B cell (primary cell): Measurements from ENCODE around the gene PRSS50. TPM values are rescaled to one million over a fixed set of nuclear protein-coding genes. Genes with fewer than 3 reads are reported as not detected.

Source experiments
- ATAC-seq: fragments of 200-7000 bp; cut with Tn5 transposase; one replicate; pipeline ENCODE4 v1.10.0; 2021; ENCODE audit warnings: low read depth, mild to moderate bottlenecking, moderate number of reproducible peaks, moderate library complexity
- CTCF ChIA-PET: fragments of 350-600 bp; sonication (Branson Sonifier 250); formaldehyde crosslinking; loops from one replicate; lab custom pipeline; 2021; ENCODE audit warnings: antibody characterized with exemption, inconsistent platforms; lab: Charles Lee
- POLR2A ChIA-PET: fragments of 350-600 bp; sonication (Branson Sonifier 250); formaldehyde crosslinking; loops from one replicate; lab custom pipeline; 2021; ENCODE audit warnings: antibody characterized with exemption; lab: Charles Lee
- DNase-seq: peaks from one replicate; pipeline ENCODE4 v3.0.0; 2013
- H2AFZ ChIP-seq: 2 replicates; pipeline ENCODE4 v1.6.1; 2012; ENCODE audit warnings: mild to moderate bottlenecking, low read depth, low read length; ENCODE audit not compliant: insufficient read depth, poor library complexity, severe bottlenecking
- H3K27ac ChIP-seq, 2 donors: 1 replicate in 1 of 2; 2 replicates in 1 of 2; pipeline ENCODE4 v1.5.1; 2012 to 2013; ENCODE audit warnings: low read length in 2 of 2, mild to moderate bottlenecking in 2 of 2, moderate library complexity in 1 of 2
- H3K27me3 ChIP-seq, 4 experiments: fragments of 200-600 bp in 1 of 4; sonication (generic) in 1 of 4; replicated peaks in 1 of 4; 1 replicate in 2 of 4; 2 replicates in 2 of 4; pipeline versions ENCODE4 v1.6.1 to v1.7.0; 2013 to 2016; ENCODE audit warnings: low read length in 3 of 4, mild to moderate bottlenecking in 2 of 4, mixed read lengths in 1 of 4, moderate library complexity in 1 of 4; ENCODE audit not compliant: insufficient read depth in 4 of 4, control insufficient read depth in 3 of 4; ENCODE audit errors: control extremely low read depth in 1 of 4
- H3K36me3 ChIP-seq, 2 experiments: replicated peaks in 1 of 2; 1 replicate in 1 of 2; 2 replicates in 1 of 2; pipeline versions ENCODE4 v1.6.1 to v1.7.1; 2013; ENCODE audit warnings: low read length in 1 of 2; ENCODE audit not compliant: insufficient read depth in 2 of 2, control insufficient read depth in 1 of 2; ENCODE audit errors: control extremely low read depth in 1 of 2, extremely low read depth in 1 of 2
- H3K4me1 ChIP-seq, 2 donors: fragments of 200-600 bp in 1 of 2; sonication (generic) in 1 of 2; 1 replicate in 1 of 2; 2 replicates in 1 of 2; pipeline versions ENCODE4 v1.5.1 to v1.6.1; 2013 to 2017; ENCODE audit warnings: low read length in 2 of 2; ENCODE audit not compliant: control insufficient read depth in 2 of 2, insufficient read depth in 2 of 2
- H3K4me2 ChIP-seq: replicated peaks from 2 replicates; pipeline ENCODE3; 2012; ENCODE audit warnings: mild to moderate bottlenecking, low read depth, low read length; ENCODE audit not compliant: poor library complexity, severe bottlenecking
- H3K4me3 ChIP-seq, 5 experiments: fragments of 200-600 bp in 1 of 5; sonication (generic) in 1 of 5; 1 replicate in 3 of 5; 2 replicates in 2 of 5; pipeline versions ENCODE4 v1.5.1 to v1.7.0; 2011 to 2016; ENCODE audit warnings: low read length in 4 of 5, mild to moderate bottlenecking in 4 of 5, low read depth in 2 of 5, control low read depth in 1 of 5, moderate library complexity in 1 of 5; ENCODE audit not compliant: insufficient read depth in 1 of 5; ENCODE audit errors: control extremely low read depth in 1 of 5, extremely low read depth in 1 of 5
- H3K79me2 ChIP-seq: fragments of 200-600 bp; sonication (generic); one replicate; pipeline ENCODE4 v1.6.0; 2016; ENCODE audit warnings: low read length; ENCODE audit not compliant: control insufficient read depth, insufficient read depth
- H3K9ac ChIP-seq: fragments of 200-600 bp; sonication (generic); 2 replicates; pipeline ENCODE4 v1.6.1; 2017; ENCODE audit warnings: mild to moderate bottlenecking, low read length, moderate library complexity
- H3K9me3 ChIP-seq, 3 donors: one replicate each; pipeline versions ENCODE4 v1.6.1 to v1.7.1; 2013; ENCODE audit warnings: low read length in 2 of 3; ENCODE audit not compliant: control insufficient read depth in 2 of 3, insufficient read depth in 1 of 3; ENCODE audit errors: control extremely low read depth in 1 of 3
- H4K20me1 ChIP-seq: 2 replicates; pipeline ENCODE4 v1.6.0; 2012; ENCODE audit warnings: mild to moderate bottlenecking, low read length; ENCODE audit not compliant: insufficient read depth, control insufficient read depth, poor library complexity, severe bottlenecking
- H3K27ac Mint-ChIP-seq: one replicate; pipeline ENCODE4 v1.8.0; 2021; ENCODE audit warnings: mixed read lengths
- H3K27me3 Mint-ChIP-seq: one replicate; pipeline ENCODE4 v1.8.0; 2021; ENCODE audit warnings: mixed read lengths
- H3K4me1 Mint-ChIP-seq: one replicate; pipeline ENCODE4 v1.8.0; 2021; ENCODE audit warnings: mixed read lengths
- H3K4me3 Mint-ChIP-seq: one replicate; pipeline ENCODE4 v1.8.0; 2021; ENCODE audit warnings: mixed read lengths
- H3K9me3 Mint-ChIP-seq: one replicate; pipeline ENCODE4 v1.8.0; 2022; ENCODE audit warnings: mixed read lengths; ENCODE audit not compliant: insufficient read depth
- CTCF ChIP-seq: fragments of 200-600 bp; IDR thresholded peaks from one replicate; pipeline ENCODE4 v1.8.0; 2022; ENCODE audit warnings: antibody characterized with exemption, mild to moderate bottlenecking
- EZH2 ChIP-seq: IDR thresholded peaks from 2 replicates; pipeline ENCODE4 v1.6.1; 2012; ENCODE audit warnings: borderline replicate concordance, low read depth, mild to moderate bottlenecking, moderate library complexity, low read length; ENCODE audit not compliant: insufficient read depth, poor library complexity, severe bottlenecking
- WGBS: methylation state at CpG from one replicate; pipeline ENCODE4 v1.1.5; 2013; ENCODE audit warnings: missing lambda C conversion rate; ENCODE audit not compliant: insufficient coverage; 5-methylcytosine and 5-hydroxymethylcytosine counted together
- intact Hi-C: fragments of 100-400 bp; cut with micrococcal nuclease; formaldehyde crosslinking; loops from one replicate; pipeline ENCODE4 v1.10.0; 2022
- polyA plus RNA-seq: library from polyadenylated mRNA; depleted of rRNA; stranded (reverse); fragments of >200 nt; gene quantifications from 2 replicates; pipeline ENCODE4 v1.2.3, GENCODE V29; 2012
- total RNA-seq, 2 donors: library from RNA; stranded (reverse); fragments of 120-200 nt in 1 of 2; gene quantifications; 1 replicate in 1 of 2; 2 replicates in 1 of 2; pipeline versions ENCODE4 v1.2.3 to v1.2.4, GENCODE V29; 2013 to 2022

Gene PRSS50
- total and polyA plus RNA-seq, 2 donors (not counting 1 experiment from before 2014, with no cell fraction given), result 0.09 to 0.10 TPM

- H3K4me1 Mint-ChIP-seq, result peaks cover 3% of the 10 kb centered on the region
- no peaks in the 10 kb centered on the region for H3K79me2 ChIP-seq
- ChIA-PET POLR2A (interaction anchor here (0.6 kb wide), 1 partner anchor 1116 kb away, joined by 3 read pairs; no protein-coding TSS in a partner anchor), CTCF (no interaction called here)
- H3K9me3 Mint-ChIP-seq, result no peaks in the 10 kb centered on the region
- H3K4me2 ChIP-seq, result no peak overlapping the region
- no peaks in the 10 kb centered on the region for H4K20me1 ChIP-seq
- WGBS, result 74% methylated on average over 8 of the region's 9 CpGs
- TF ChIP-seq CTCF, result no peak
- no peak for ATAC-seq
- intact Hi-C loops, result no loop called here
- no peak overlapping the region for H3K4me3 ChIP-seq
- H3K9ac ChIP-seq, result no peak overlapping the region
- H3K27ac ChIP-seq, result no peak overlapping the region
- peaks cover 0 to 3% (median 0%) of the 10 kb centered on the region in 4 experiments for H3K27me3 ChIP-seq
- no peaks in the 10 kb centered on the region for H3K36me3 ChIP-seq
- H3K9me3 ChIP-seq, result no peaks in the 10 kb centered on the region
- no peak overlapping the region for H3K27ac Mint-ChIP-seq
- peaks cover 11% of the 10 kb centered on the region for H3K27me3 Mint-ChIP-seq
- H2AFZ ChIP-seq, result no peak overlapping the region
- no peak overlapping the region for H3K4me3 Mint-ChIP-seq
- H3K4me1 ChIP-seq, result no peaks in the 10 kb centered on the region
- DNase-seq, result no peak
These were observed 51.8 kb downstream of the PRSS50 start for GRCh38 chr3:46665763-46666452.

- H3K27me3 Mint-ChIP-seq, result peaks cover 11% of the 10 kb centered on the region
- H3K4me1 ChIP-seq, result peaks cover 0 to 4% of the 10 kb centered on the region in 2 donors
- no peak overlapping the region for H3K4me3 Mint-ChIP-seq
- ATAC-seq, result no peak
- no peak overlapping the region for H3K4me2 ChIP-seq
- H3K27ac Mint-ChIP-seq, result no peak overlapping the region
- no peak overlapping the region for H3K4me3 ChIP-seq
- DNase-seq, result no peak
- intact Hi-C loops, result no loop called here
- H3K4me1 Mint-ChIP-seq, result peaks cover 9% of the 10 kb centered on the region
- no peak overlapping the region for H2AFZ ChIP-seq
- no peaks in the 10 kb centered on the region for H3K9me3 Mint-ChIP-seq
- no peaks in the 10 kb centered on the region for H4K20me1 ChIP-seq
- no peak overlapping the region for H3K27ac ChIP-seq
- no peak for TF ChIP-seq EZH2
- TF ChIP-seq CTCF, result no peak
- no peaks in the 10 kb centered on the region for H3K9me3 ChIP-seq
- POLR2A ChIA-PET, result interaction anchor here (0.6 kb wide), 1 partner anchor 1115 kb away, joined by 3 read pairs; no protein-coding TSS in a partner anchor
- no peaks in the 10 kb centered on the region for H3K36me3 ChIP-seq
- CTCF ChIA-PET, result interaction anchor here (1.3 to 1.8 kb wide), 2 partner anchors 176 to 245 kb away, joined by 3 read pairs; no protein-coding TSS in a partner anchor
- peaks cover 0 to 4% (median 0%) of the 10 kb centered on the region in 4 experiments for H3K27me3 ChIP-seq
- no peak overlapping the region for H3K9ac ChIP-seq
- H3K79me2 ChIP-seq, result no peaks in the 10 kb centered on the region
- WGBS, result 71% methylated on average over 21 of the region's 23 CpGs
These were observed 52.5 kb downstream of the PRSS50 start for GRCh38 chr3:46664971-46665762.
